Measurements from ENCODE around the gene TRAF3IP1.

TRAF3IP1 gene

DNA sequence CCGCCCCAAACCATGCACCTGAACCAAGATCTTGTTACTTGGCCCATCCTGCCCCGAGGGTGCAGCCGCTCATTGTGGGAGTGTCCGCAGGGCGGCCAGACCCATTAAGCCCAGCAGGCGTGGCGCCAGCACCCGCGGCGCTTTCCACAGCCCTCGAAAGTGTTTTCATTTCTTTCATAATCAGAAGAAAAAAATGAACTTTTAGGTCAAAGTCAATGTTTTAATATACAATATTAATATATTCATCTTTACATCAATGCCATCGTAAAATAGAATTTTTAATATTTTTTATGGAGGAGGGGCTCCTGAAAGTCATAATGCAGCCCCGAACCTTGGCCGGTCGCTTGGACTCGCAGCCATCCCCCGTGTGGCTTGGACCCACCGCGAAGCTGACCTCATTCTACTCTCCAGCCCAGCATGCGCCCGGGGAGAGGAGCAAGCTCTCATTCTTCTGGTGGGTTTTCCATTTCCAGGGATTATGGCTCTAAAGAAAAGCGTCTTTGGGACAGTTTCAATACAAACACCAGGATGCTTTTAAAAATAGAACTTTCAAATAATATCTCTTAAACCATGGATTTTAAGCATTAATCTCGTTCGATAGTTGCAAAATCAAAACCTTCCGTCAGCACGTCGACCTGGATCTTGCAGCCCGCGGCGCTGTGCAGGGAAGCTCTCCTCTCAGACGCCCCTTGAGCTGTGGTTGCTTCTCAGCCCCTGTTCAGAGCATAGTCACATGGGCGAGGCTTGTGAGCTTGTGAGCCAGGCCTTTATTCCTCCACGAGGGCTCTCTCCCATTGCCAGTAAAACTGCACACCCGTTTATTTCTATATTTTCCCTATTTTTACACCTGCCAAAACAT lies 89.3 kb downstream of the TRAF3IP1 start:
- TF ChIP-seq EZH2phosphoT487 (IDR thresholded peaks at IDR 0.05; ENCODE audit: low read depth), result no peak
- TF ChIP-seq, protein P1, sequence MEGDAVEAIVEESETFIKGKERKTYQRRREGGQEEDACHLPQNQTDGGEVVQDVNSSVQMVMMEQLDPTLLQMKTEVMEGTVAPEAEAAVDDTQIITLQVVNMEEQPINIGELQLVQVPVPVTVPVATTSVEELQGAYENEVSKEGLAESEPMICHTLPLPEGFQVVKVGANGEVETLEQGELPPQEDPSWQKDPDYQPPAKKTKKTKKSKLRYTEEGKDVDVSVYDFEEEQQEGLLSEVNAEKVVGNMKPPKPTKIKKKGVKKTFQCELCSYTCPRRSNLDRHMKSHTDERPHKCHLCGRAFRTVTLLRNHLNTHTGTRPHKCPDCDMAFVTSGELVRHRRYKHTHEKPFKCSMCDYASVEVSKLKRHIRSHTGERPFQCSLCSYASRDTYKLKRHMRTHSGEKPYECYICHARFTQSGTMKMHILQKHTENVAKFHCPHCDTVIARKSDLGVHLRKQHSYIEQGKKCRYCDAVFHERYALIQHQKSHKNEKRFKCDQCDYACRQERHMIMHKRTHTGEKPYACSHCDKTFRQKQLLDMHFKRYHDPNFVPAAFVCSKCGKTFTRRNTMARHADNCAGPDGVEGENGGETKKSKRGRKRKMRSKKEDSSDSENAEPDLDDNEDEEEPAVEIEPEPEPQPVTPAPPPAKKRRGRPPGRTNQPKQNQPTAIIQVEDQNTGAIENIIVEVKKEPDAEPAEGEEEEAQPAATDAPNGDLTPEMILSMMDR (IDR thresholded peaks at IDR 0.05; ENCODE audit: low read depth, low read length), result no peak
- H3K9ac ChIP-seq (ENCODE audit: low read length), result no peak overlapping the region
- H3K27ac ChIP-seq (ENCODE audit: low read length), result no peak overlapping the region
- no peaks in the 10 kb centered on the region for H3K9me3 ChIP-seq (ENCODE audit: insufficient read depth, low read length)
- no peak overlapping the region for H2AFZ ChIP-seq (ENCODE audit: low read depth, low read length)
- H3K4me2 ChIP-seq (ENCODE audit: low read length), result no peak overlapping the region
- no peaks in the 10 kb centered on the region for H3K27me3 ChIP-seq (ENCODE audit: low read depth, low read length)
- H3K36me3 ChIP-seq (replicated peaks; ENCODE audit: low read depth, low read length), result no peaks in the 10 kb centered on the region
- H3K4me3 ChIP-seq (ENCODE audit: low read length), result no peak overlapping the region
- no peaks in the 10 kb centered on the region for H3K79me2 ChIP-seq (ENCODE audit: low read length)
- no peaks in the 10 kb centered on the region for H3K4me1 ChIP-seq (ENCODE audit: low read length)
- no peaks in the 10 kb centered on the region for H4K20me1 ChIP-seq (ENCODE audit: insufficient read depth, low read length)

DNA sequence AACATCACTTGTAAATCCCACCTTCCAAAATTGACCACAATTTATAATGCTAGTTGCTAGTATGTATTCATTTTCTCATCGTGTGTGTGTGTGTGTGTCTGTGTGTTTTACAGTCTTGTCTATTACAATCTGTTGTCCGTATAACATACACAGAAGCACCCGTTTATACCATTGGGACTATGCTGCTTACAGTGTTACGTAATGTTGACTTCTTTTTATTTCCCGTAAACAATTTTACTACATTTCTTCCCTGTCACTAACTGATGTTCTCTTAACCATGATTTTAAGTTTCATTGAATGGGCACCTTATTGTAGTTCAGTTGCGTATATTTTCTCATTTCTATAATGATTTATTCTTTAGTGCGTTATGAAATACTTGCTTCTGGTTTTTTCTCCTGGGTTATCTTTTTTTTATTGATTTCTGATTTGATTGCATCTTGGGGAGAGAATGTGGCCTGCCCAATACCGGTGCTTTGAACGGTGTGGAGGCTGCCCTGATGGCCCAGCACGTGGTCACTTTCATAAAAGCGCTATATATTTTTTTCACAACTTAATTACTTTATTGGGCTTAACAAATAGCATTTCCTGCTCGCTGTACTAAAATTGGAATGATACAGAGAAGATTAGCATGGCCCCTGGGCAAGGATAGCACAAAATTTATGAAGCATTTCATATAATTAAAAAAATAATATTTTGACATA lies 91.9 kb downstream of the TRAF3IP1 start:
- TF ChIP-seq EZH2phosphoT487 (IDR thresholded peaks at IDR 0.05; ENCODE audit: low read depth), result no peak
- TF ChIP-seq, protein P1 (IDR thresholded peaks at IDR 0.05; ENCODE audit: low read depth, low read length), result no peak

DNA sequence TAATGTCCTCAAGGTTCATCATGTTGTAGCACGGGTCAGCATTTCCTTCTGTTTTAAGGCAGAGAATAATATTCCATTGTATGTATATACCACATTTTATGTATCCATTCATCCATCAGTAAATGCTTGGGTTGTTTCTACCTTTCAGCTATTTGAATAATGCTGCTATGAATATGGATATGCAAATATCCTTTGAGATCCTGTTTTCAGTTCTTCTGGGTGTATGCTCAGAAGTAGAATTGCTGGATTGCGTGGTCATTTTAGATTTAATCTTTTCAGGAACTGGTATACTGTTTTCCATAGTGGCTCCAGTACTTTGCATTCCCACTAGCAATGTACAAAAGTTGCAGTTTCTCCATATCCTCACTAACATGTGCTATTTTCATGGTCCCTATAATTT lies 93.0 kb downstream of the TRAF3IP1 start:
- TF ChIP-seq, protein P1 (IDR thresholded peaks at IDR 0.05; ENCODE audit: low read depth, low read length), result no peak
- TF ChIP-seq EZH2phosphoT487 (IDR thresholded peaks at IDR 0.05; ENCODE audit: low read depth), result no peak
- no peaks in the 10 kb centered on the region for H3K79me2 ChIP-seq (ENCODE audit: low read length)

More for the DNA sequence above, 91.9 kb downstream of the TRAF3IP1 start:
- Histone ChIP-seq H3K79me2 (ENCODE audit: low read length) (no peaks in the 10 kb centered on the region), H3K9me3 (ENCODE audit: insufficient read depth, low read length) (no peaks in the 10 kb centered on the region), H3K9ac (ENCODE audit: low read length) (no peak overlapping the region), H3K27ac (ENCODE audit: low read length) (no peak overlapping the region), H3K36me3 (replicated peaks; ENCODE audit: low read depth, low read length) (no peaks in the 10 kb centered on the region), H4K20me1 (ENCODE audit: insufficient read depth, low read length) (no peaks in the 10 kb centered on the region), H3K4me3 (ENCODE audit: low read length) (no peak overlapping the region), H3K4me2 (ENCODE audit: low read length) (no peak overlapping the region), H3K27me3 (ENCODE audit: low read depth, low read length) (no peaks in the 10 kb centered on the region), H3K4me1 (ENCODE audit: low read length) (no peaks in the 10 kb centered on the region), H2AFZ (ENCODE audit: low read depth, low read length) (no peak overlapping the region)

DNA sequence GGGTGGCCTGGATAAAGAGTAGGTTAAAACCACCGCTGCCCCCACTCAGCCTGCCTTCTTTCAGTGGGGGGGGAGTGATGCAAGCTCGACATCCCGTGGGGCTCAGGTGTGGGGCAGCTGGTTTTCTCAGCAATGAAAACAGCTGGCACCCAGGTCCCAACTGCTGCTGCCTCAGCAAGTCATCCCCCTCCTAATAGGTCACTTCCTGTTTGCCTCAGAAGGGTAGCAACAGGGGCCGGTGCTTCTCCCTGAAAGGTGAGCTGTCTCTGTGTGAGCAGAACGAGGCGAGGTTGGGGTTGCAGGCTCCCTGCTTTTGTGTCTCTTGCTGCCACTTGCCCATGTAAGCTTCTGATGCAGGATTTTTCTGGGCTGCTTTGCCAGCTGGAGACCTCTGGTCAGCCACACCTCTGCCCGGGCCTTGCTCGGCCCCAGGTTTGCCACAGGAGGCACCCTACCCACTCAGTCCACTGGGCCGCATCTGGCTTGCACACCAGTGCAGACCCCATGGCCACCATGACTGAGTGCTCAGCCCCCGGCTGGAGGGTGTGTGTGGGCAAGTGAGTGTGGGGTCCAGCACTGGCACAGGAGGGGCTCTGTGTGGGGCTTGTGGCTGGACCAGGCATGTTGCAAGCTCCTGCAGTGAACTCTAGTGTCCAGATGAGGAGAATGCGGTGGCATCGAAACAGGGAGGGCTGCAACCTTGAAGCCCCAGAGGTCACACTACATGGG lies 94.9 kb downstream of the TRAF3IP1 start:
- Histone ChIP-seq H3K9me3 (ENCODE audit: insufficient read depth, low read length) (no peaks in the 10 kb centered on the region), H3K4me2 (ENCODE audit: low read length) (no peak overlapping the region), H3K4me3 (ENCODE audit: low read length) (no peak overlapping the region), H2AFZ (ENCODE audit: low read depth, low read length) (no peak overlapping the region), H3K4me1 (ENCODE audit: low read length) (no peaks in the 10 kb centered on the region), H3K36me3 (replicated peaks; ENCODE audit: low read depth, low read length) (no peaks in the 10 kb centered on the region), H3K27ac (ENCODE audit: low read length) (no peak overlapping the region), H3K9ac (ENCODE audit: low read length) (no peak overlapping the region), H3K27me3 (ENCODE audit: low read depth, low read length) (no peaks in the 10 kb centered on the region), H3K79me2 (ENCODE audit: low read length) (no peaks in the 10 kb centered on the region), H4K20me1 (ENCODE audit: insufficient read depth, low read length) (no peaks in the 10 kb centered on the region)
- no peak for TF ChIP-seq EZH2phosphoT487 (IDR thresholded peaks at IDR 0.05; ENCODE audit: low read depth)
- TF ChIP-seq, protein P1 (IDR thresholded peaks at IDR 0.05; ENCODE audit: low read depth, low read length), result no peak

More for the DNA sequence above, 93.0 kb downstream of the TRAF3IP1 start:
- no peak overlapping the region for H3K4me2 ChIP-seq (ENCODE audit: low read length)
- no peaks in the 10 kb centered on the region for H3K4me1 ChIP-seq (ENCODE audit: low read length)
- no peaks in the 10 kb centered on the region for H3K36me3 ChIP-seq (replicated peaks; ENCODE audit: low read depth, low read length)
- no peaks in the 10 kb centered on the region for H4K20me1 ChIP-seq (ENCODE audit: insufficient read depth, low read length)
- no peak overlapping the region for H3K27ac ChIP-seq (ENCODE audit: low read length)
- no peak overlapping the region for H3K4me3 ChIP-seq (ENCODE audit: low read length)
- no peaks in the 10 kb centered on the region for H3K27me3 ChIP-seq (ENCODE audit: low read depth, low read length)
- H2AFZ ChIP-seq (ENCODE audit: low read depth, low read length), result no peak overlapping the region
- H3K9ac ChIP-seq (ENCODE audit: low read length), result no peak overlapping the region
- H3K9me3 ChIP-seq (ENCODE audit: insufficient read depth, low read length), result no peaks in the 10 kb centered on the region

All from OCI-LY3 (cell line).